SK-N-SH (cell line): ENCODE results near the gene TNFRSF1B. TPM values are rescaled to one million over a fixed set of nuclear protein-coding genes. Genes with fewer than 3 reads are reported as not detected.

ENCODE experiments used
- CTCF ChIA-PET: fragments of 300-600, 350-600 bp; formaldehyde crosslinking; extraction: SDS; loops from one replicate; lab custom pipeline; 2021; lab: Yijun Ruan, JAX
- POLR2A ChIA-PET: fragments of 350-600 bp; sonication (Branson Sonifier 250); formaldehyde crosslinking; extraction: SDS; loops from one replicate; lab custom pipeline; 2020; ENCODE audit warnings: antibody characterized with exemption, inconsistent platforms; lab: Yijun Ruan, JAX
- DNase-seq: peaks from one replicate; pipeline ENCODE4 v3.0.0; 2012
- H2AFZ ChIP-seq: fragments of 200-600 bp; sonication (generic); 2 replicates; pipeline ENCODE4 v1.8.1; 2016; ENCODE audit warnings: antibody characterized with exemption, mild to moderate bottlenecking, low read depth
- H3F3A ChIP-seq: fragments of 200-600 bp; sonication (generic); replicated peaks from 2 replicates; pipeline ENCODE3; 2016; ENCODE audit warnings: antibody characterized with exemption, mild to moderate bottlenecking; ENCODE audit not compliant: insufficient read depth
- H3K27ac ChIP-seq, 2 experiments: fragments of 200-500 bp in 1 of 2; fragments of 200-600 bp in 1 of 2; sonication (Bioruptor generic) in 1 of 2; sonication (generic), shearing (Covaris generic) in 1 of 2; 2 replicates each; pipeline versions ENCODE4 v1.5.1 to v1.6.1; 2014 to 2016; ENCODE audit warnings: low read depth in 2 of 2, inconsistent platforms in 1 of 2, low read length in 1 of 2, mild to moderate bottlenecking in 1 of 2, mixed read lengths in 1 of 2
- H3K27me3 ChIP-seq: fragments of 200-600 bp; sonication (generic), shearing (Covaris generic); 2 replicates; pipeline ENCODE4 v1.6.1; 2016; ENCODE audit warnings: mixed run types; ENCODE audit not compliant: insufficient read depth
- H3K36me3 ChIP-seq, 2 experiments: fragments of 200-500 bp in 1 of 2; fragments of 200-600 bp in 1 of 2; sonication (Bioruptor generic) in 1 of 2; sonication (generic) in 1 of 2; replicated peaks in 1 of 2; 2 replicates each; pipeline versions ENCODE3 to v1.5.1; 2014 to 2016; ENCODE audit warnings: low read length in 1 of 2, mild to moderate bottlenecking in 1 of 2; ENCODE audit not compliant: insufficient read depth in 2 of 2, control insufficient read depth in 1 of 2
- H3K4me1 ChIP-seq, 2 experiments: fragments of 200-500 bp in 1 of 2; fragments of 200-600 bp in 1 of 2; sonication (Bioruptor generic) in 1 of 2; sonication (generic), shearing (Covaris generic) in 1 of 2; 2 replicates each; pipeline versions ENCODE4 v1.5.1 to v1.6.1; 2014 to 2016; ENCODE audit warnings: low read depth in 1 of 2, low read length in 1 of 2, mixed run types in 1 of 2; ENCODE audit not compliant: insufficient read depth in 2 of 2, control insufficient read depth in 1 of 2
- H3K4me2 ChIP-seq: fragments of 200-600 bp; sonication (generic), shearing (Covaris generic); 2 replicates; pipeline ENCODE4 v1.6.1; 2017; ENCODE audit warnings: mixed run types
- H3K4me3 ChIP-seq, 2 experiments: fragments of 200-500 bp in 1 of 2; fragments of 200-600 bp in 1 of 2; sonication (Bioruptor generic) in 1 of 2; sonication (generic), shearing (Covaris generic) in 1 of 2; 2 replicates each; pipeline versions ENCODE4 v1.5.1 to v1.8.1; 2014 to 2016; ENCODE audit warnings: low read depth in 2 of 2, inconsistent platforms in 1 of 2, low read length in 1 of 2, mild to moderate bottlenecking in 1 of 2, mixed read lengths in 1 of 2, moderate library complexity in 1 of 2
- H3K79me2 ChIP-seq: fragments of 200-600 bp; sonication (generic); 2 replicates; pipeline ENCODE4 v1.8.1; 2017; ENCODE audit warnings: mild to moderate bottlenecking; ENCODE audit not compliant: insufficient read depth
- H3K9ac ChIP-seq: fragments of 200-600 bp; sonication (generic); 2 replicates; pipeline ENCODE4 v1.6.1; 2017; ENCODE audit warnings: mixed run types
- H3K9me2 ChIP-seq: fragments of 200-600 bp; sonication (generic); 2 replicates; pipeline ENCODE4 v1.6.1; 2017; ENCODE audit warnings: mixed run types
- H3K9me3 ChIP-seq: fragments of 200-600 bp; sonication (generic); 2 replicates; pipeline ENCODE4 v1.6.1; 2017; ENCODE audit warnings: mixed run types, mild to moderate bottlenecking, moderate library complexity
- H4K20me1 ChIP-seq: fragments of 200-600 bp; sonication (generic); 2 replicates; pipeline ENCODE4 v1.6.1; 2017; ENCODE audit warnings: mild to moderate bottlenecking, mixed run types; ENCODE audit not compliant: insufficient read depth
- EP300 ChIP-seq, 2 experiments: IDR thresholded peaks; 2 replicates each; pipeline versions ENCODE4 v1.4.0 to v1.6.1; 2012; ENCODE audit warnings: borderline replicate concordance in 1 of 2, low read depth in 1 of 2, low read length in 1 of 2
- EZH2phosphoT487 ChIP-seq: fragments of 200-600 bp; sonication (generic); IDR thresholded peaks from 2 replicates; pipeline ENCODE4 v1.6.1; 2017; ENCODE audit warnings: low read depth, mixed run types, mild to moderate bottlenecking, antibody characterized with exemption, moderate library complexity, borderline replicate concordance
- GABPA ChIP-seq: IDR thresholded peaks from 2 replicates; pipeline ENCODE4 v1.4.0; 2012; ENCODE audit warnings: low read depth, mild to moderate bottlenecking
- RAD21 ChIP-seq: IDR thresholded peaks from 2 replicates; pipeline ENCODE4 v1.6.1; 2012; ENCODE audit warnings: mild to moderate bottlenecking, low read length
- RCOR1 ChIP-seq: fragments of 150-350 bp; IDR thresholded peaks from 2 replicates; pipeline ENCODE4 v1.6.1; 2017; ENCODE audit warnings: antibody characterized with exemption, low read length
- RFX5 ChIP-seq: IDR thresholded peaks from 2 replicates; pipeline ENCODE4 v1.6.1; 2012; ENCODE audit warnings: mild to moderate bottlenecking, improper control_type of control experiment, low read length
- SMC3 ChIP-seq: IDR thresholded peaks from 2 replicates; pipeline ENCODE4 v1.6.1; 2012; ENCODE audit warnings: low read depth, low read length, improper control_type of control experiment
- TAF1 ChIP-seq: IDR thresholded peaks from 2 replicates; pipeline ENCODE4 v1.6.1; 2012; ENCODE audit warnings: low read depth, mild to moderate bottlenecking, low read length, moderate library complexity, borderline replicate concordance
- TCF12 ChIP-seq: IDR thresholded peaks from 2 replicates; pipeline ENCODE4 v1.4.0; 2012
- TEAD4 ChIP-seq: IDR thresholded peaks from 2 replicates; pipeline ENCODE4 v1.4.0; 2012; ENCODE audit warnings: mild to moderate bottlenecking, borderline replicate concordance; ENCODE audit not compliant: insufficient read depth
- ZBTB33 ChIP-seq: IDR thresholded peaks from 2 replicates; pipeline ENCODE4 v1.4.0; 2012; ENCODE audit warnings: low read depth, borderline replicate concordance
- WGBS: methylation state at CpG from one replicate; pipeline ENCODE4 v1.1.6; 2017; ENCODE audit warnings: low lambda C conversion rate; 5-methylcytosine and 5-hydroxymethylcytosine counted together
- polyA plus RNA-seq, 3 experiments: library from polyadenylated mRNA; depleted of rRNA; stranded (reverse); fragments of >200 nt; gene quantifications; 2 replicates each; pipeline ENCODE4 v1.2.3, GENCODE V29; 2012

Gene TNFRSF1B
- polyA plus RNA-seq, 1 of the 3 experiments (the other 2 are of a cell fraction) = 0.36 TPM

GRCh38 chr1:12201352-12202189 is 34.8 kb downstream of the TNFRSF1B start (continued):
- TF ChIP-seq GABPA (no peak), ZBTB33 (no peak)

- ChIA-PET POLR2A (no interaction called here), CTCF (interaction anchor here (1.0 to 8.8 kb wide), 4 partner anchors 60 to 145 kb away, joined by 3 to 137 read pairs (median 4); no protein-coding TSS in a partner anchor)
- WGBS = 93% methylated on average over 6 of the region's 6 CpGs
Measured at GRCh38 chr1:12202190-12202497, 35.4 kb downstream of the TNFRSF1B start.

GRCh38 chr1:12202577-12202976 is 35.8 kb downstream of the TNFRSF1B start:
- Histone ChIP-seq H3K4me1 (no peaks in the 10 kb centered on the region; a peak in 1 of 4 replicates), H4K20me1 (no peaks in the 10 kb centered on the region), H3K27ac (no peak overlapping the region), H3K9me2 (no peaks in the 10 kb centered on the region), H3K9me3 (no peaks in the 10 kb centered on the region), H3F3A (no peaks in the 10 kb centered on the region), H3K79me2 (no peaks in the 10 kb centered on the region), H3K36me3 (no peaks in the 10 kb centered on the region), H3K4me3 (no peak overlapping the region), H3K4me2 (no peak overlapping the region), H3K27me3 (no peaks in the 10 kb centered on the region; the same call in 1 of the 2 replicates), H2AFZ (no peak overlapping the region), H3K9ac (no peak overlapping the region)
- WGBS = 85% methylated on average over 4 of the region's 4 CpGs
- DNase-seq = no peak
- POLR2A ChIA-PET = no interaction called here
- TF ChIP-seq RCOR1 (no peak), GABPA (no peak), RFX5 (no peak), TEAD4 (no peak), RAD21 (no peak), TCF12 (no peak), TAF1 (no peak), EP300 (IDR thresholded peaks at IDR 0.05; ENCODE audit: borderline replicate concordance in 1 of 2, low read depth in 1 of 2, low read length in 1 of 2) (no peak), SMC3 (no peak)
- CTCF ChIA-PET = interaction anchor here (0.8 to 8.8 kb wide), 5 partner anchors 10 to 146 kb away, joined by 3 to 137 read pairs (median 3); no protein-coding TSS in a partner anchor

More at GRCh38 chr1:12202190-12202497, 35.4 kb downstream of the TNFRSF1B start:
- Histone ChIP-seq H3K9me2 (no peaks in the 10 kb centered on the region), H3K79me2 (no peaks in the 10 kb centered on the region), H3K4me3 (no peak overlapping the region), H3K9ac (no peak overlapping the region), H3K27me3 (no peaks in the 10 kb centered on the region; the same call in 1 of the 2 replicates), H3F3A (no peaks in the 10 kb centered on the region), H3K36me3 (no peaks in the 10 kb centered on the region), H3K4me1 (no peaks in the 10 kb centered on the region; a peak in 1 of 4 replicates), H2AFZ (no peak overlapping the region), H4K20me1 (no peaks in the 10 kb centered on the region), H3K27ac (no peak overlapping the region), H3K4me2 (no peak overlapping the region), H3K9me3 (no peaks in the 10 kb centered on the region)
- peak; percentile 25 for DNase-seq
- TF ChIP-seq TEAD4 = no peak
- no peak for TF ChIP-seq GABPA
- TF ChIP-seq TCF12 = no peak
- no peak for TF ChIP-seq EZH2phosphoT487
